Subcutaneous adipose tissue (tissue), 4 donors: ENCODE measurements around the gene TRAPPC11. TPM values are rescaled to one million over a fixed set of nuclear protein-coding genes. Genes with fewer than 3 reads are reported as not detected.

ENCODE experiments used
- total RNA-seq, 4 donors: library from RNA; depleted of rRNA; stranded (reverse); fragments of >200 nt; gene quantifications; one replicate each; pipeline ENCODE4 v1.1.0, GENCODE V29; 2016
- TF ChIP-seq, protein P1 (sequence below): fragments of 450-650 bp; IDR thresholded peaks from one replicate; pipeline ENCODE4 v1.5.1; 2016; ENCODE audit warnings: low read depth, mild to moderate bottlenecking, control low read depth, antibody characterized with exemption, moderate library complexity

Gene TRAPPC11
- total RNA-seq, 4 donors from 2014 or later, result 38.2 to 68.0 (median 56.1) TPM

DNA sequence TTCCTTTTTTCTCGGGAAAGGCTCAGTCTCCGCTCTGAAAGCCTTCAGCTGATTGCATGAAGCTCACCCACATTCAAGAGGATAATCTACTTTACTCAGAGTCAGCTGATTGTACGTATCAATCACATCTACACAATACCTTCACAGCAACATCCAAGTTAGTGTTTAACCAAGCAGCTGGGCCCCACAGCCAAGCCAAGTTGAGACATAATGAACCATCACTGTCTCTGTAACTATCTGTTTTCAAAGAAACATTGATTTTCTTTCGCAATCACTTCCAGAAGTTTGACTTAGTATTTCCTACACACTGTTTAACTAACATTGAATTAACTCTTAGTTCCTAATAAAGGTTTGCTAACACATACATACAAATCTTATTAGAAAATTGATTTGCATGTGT, 40.4 kb upstream of the TRAPPC11 start:
- TF ChIP-seq, protein P1, sequence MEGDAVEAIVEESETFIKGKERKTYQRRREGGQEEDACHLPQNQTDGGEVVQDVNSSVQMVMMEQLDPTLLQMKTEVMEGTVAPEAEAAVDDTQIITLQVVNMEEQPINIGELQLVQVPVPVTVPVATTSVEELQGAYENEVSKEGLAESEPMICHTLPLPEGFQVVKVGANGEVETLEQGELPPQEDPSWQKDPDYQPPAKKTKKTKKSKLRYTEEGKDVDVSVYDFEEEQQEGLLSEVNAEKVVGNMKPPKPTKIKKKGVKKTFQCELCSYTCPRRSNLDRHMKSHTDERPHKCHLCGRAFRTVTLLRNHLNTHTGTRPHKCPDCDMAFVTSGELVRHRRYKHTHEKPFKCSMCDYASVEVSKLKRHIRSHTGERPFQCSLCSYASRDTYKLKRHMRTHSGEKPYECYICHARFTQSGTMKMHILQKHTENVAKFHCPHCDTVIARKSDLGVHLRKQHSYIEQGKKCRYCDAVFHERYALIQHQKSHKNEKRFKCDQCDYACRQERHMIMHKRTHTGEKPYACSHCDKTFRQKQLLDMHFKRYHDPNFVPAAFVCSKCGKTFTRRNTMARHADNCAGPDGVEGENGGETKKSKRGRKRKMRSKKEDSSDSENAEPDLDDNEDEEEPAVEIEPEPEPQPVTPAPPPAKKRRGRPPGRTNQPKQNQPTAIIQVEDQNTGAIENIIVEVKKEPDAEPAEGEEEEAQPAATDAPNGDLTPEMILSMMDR, result no peak

DNA sequence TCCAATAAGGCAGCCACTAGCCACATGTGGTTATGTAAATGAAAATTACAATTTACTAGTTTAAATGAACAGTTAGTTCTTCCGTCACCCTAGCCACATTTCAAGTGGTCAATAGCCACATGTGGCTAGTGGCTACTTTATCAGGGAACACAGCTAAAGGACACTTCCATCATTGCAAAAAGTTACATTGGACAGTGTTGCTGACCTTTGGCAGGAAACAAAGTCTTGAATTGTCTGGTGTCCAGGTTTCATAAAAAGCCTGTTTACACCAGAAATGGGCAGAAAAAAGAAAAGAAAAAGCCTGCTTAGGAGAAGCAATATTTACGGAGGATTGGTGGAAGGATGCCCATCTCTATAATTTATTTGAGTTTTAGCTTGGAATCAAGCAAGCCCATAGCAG, 38.7 kb upstream of the TRAPPC11 start:
- TF ChIP-seq, protein P1, result no peak

DNA sequence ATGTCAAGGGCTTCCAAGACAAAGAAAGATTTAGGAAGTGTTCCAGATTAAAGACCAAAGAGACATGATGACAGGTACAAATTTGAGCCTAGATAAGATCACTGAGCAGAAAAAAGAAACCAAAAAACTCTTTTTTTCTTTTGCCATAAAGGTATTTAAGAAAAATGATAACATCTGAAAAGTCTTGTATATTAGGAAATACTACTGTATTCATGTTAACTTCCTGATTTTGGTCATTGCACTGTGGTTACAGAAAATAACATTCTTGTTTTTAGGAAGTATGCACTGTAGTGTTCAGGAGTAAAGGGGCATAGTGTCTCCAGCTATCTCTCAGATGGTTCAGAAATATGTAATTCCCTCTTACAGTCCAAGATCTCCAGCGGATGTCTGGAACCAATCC, 37.2 kb upstream of the TRAPPC11 start:
- TF ChIP-seq, protein P1, result no peak

DNA sequence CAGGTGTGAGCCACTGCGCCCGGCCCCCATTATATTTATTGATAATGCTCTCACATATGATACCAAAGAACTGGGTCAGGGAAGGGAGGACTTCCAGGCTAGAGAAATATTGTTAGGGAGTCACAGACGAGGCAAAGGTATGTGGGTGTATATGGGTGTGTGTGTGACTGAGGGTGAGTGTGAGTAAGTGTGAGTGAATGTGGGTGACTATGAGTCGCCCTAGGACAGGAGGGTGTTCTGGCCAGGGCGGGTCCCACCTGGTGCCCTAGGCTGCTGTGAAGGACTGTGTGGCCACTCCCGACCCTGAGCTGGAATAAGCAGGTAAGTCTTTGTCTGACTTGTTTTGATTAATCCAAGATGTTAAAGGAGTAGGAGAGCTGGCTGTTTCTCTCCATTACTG, 34.5 kb upstream of the TRAPPC11 start:
- TF ChIP-seq, protein P1, result no peak

DNA sequence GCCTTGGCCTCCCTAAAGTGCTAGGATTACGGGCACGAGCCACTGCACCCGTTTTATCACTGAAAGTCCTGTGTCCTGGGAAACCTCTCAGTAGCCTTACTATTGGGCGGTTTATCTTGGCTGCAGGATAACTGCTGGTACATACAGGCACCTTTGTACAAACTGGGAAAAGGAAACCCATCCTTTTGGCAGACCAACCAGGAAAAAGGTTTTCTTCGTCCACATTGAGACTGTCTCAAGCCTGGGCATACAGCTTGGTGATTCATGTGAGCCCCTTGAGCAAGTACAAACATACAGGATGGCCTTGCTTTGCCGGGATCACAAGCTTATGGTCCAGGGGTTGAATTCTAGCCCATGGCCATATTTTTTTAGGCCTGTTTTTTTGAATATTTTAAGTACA, 32.9 kb upstream of the TRAPPC11 start:
- TF ChIP-seq, protein P1, result no peak

DNA sequence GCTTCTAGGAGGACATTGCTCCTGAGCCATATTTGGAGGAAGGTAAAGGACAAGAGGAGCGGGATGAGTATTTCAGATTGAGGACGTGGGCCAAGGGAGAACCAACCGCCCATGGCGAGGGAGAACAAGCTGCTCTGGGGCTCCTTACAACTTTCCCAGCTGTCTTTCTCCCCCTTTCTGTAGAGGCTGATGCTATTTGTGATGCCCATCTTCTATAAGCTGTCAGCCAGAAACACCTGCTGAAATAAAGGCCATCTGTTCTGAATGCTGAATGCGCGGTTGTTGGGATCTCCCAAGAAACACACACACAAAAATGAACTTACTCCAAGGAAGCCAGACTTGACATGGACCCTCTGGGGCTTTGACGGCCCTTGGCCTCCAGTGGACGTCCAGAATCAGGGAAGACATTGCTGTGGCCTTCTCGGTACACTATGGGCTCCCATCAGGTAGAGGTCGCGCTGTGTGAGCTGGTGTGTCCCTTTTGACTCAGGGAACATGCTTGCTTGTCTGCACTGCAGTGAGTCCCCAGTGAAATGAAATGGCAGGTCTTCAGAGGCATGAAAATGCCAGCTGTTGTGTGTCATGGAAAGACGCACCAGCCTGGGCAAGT, 31.0 kb upstream of the TRAPPC11 start:
- TF ChIP-seq, protein P1, result no peak

DNA sequence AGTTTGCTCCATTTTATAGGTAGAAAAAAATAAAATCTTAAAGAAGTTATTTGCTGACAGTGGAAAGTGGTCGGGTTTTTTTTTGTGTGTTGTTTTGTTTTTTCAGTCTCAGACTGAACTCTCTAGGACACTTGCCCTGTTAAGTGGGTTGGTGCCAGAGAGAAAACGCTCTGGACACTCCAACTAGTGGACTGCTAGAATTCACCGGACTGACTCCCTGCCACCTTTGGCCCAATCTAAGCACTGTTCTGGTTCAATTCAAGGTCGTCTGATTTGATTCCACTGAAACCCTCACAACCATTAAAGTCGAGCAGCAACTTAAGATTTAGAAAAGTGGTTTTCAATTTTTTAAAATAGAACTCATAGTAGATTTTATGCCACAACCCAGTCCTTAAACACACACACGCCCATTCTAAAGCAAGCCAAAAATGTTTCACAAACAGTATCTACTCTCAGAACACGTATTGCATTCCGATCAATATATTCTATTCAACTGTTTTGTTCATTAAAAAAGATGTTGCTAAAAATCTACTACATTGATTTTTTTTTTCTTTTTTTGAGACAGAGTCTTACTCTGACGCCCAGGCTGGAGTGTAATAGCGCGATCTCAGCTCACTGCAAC, 27.4 kb upstream of the TRAPPC11 start:
- TF ChIP-seq, protein P1, result no peak
